Choroid plexus epithelial cell (primary cell): Measurements from ENCODE around the gene TCEAL5.
"Not testable (repeated sequence)": the region's sequence is repeated elsewhere in the genome, so short reads cannot be mapped to it uniquely, and the experiment has no call there.

Experiments
- DNase-seq: peaks from one replicate; pipeline ENCODE4 v3.0.0-alpha.2; 2010; ENCODE audit warnings: low read depth
- H3K4me3 ChIP-seq: 2 replicates; pipeline ENCODE4 v1.5.1; 2011; ENCODE audit warnings: low read depth, mild to moderate bottlenecking, control low read depth, low read length, moderate library complexity
- TF ChIP-seq, protein P1 (sequence below): conservative IDR thresholded peaks from 2 replicates; pipeline ENCODE4 v1.5.1; 2011; ENCODE audit warnings: low read depth, mild to moderate bottlenecking, control low read depth, inconsistent platforms, low read length, moderate library complexity

The TCEAL5 gene

DNA sequence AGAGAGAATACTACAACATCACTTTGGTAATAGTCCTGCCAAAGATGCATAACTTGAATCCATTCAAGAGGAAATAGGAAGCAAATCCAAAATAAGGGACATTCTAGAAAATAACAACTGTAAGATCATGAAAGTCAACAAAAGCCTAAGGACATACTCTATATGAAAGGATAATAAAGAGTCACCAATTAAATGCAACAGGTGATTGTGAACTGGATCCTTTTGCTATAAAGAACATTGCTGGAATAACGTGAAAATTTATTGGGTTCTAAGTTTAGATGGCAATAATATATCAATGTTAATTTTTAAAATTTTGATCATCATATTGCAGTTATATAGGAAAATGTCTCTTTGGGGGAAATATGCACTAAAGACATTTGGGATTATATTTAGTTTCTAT lies 41.7 kb downstream of the TCEAL5 start:
- H3K4me3 ChIP-seq, result no peak overlapping the region
- TF ChIP-seq, protein P1, sequence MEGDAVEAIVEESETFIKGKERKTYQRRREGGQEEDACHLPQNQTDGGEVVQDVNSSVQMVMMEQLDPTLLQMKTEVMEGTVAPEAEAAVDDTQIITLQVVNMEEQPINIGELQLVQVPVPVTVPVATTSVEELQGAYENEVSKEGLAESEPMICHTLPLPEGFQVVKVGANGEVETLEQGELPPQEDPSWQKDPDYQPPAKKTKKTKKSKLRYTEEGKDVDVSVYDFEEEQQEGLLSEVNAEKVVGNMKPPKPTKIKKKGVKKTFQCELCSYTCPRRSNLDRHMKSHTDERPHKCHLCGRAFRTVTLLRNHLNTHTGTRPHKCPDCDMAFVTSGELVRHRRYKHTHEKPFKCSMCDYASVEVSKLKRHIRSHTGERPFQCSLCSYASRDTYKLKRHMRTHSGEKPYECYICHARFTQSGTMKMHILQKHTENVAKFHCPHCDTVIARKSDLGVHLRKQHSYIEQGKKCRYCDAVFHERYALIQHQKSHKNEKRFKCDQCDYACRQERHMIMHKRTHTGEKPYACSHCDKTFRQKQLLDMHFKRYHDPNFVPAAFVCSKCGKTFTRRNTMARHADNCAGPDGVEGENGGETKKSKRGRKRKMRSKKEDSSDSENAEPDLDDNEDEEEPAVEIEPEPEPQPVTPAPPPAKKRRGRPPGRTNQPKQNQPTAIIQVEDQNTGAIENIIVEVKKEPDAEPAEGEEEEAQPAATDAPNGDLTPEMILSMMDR, result no peak
- DNase-seq, result no peak

DNA sequence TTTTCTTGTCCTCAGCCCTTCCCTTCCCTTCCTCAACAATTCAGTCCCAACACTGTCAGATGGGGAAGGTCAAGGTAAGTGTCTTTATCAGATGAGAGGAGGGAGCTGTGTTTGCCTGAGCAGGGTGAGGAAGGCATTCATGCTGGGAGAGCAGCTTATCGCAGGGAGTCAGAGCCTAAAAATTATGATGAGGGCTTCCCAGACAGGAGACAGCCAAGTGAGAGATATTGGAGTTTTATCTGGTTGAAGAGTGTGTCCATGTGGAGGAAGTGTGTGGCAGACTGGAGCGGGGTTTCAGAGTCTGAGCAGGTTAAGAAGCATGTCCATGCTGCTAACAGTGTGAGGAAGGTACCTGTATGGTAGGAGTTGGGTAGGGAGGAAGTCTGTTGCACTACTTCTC lies 43.3 kb downstream of the TCEAL5 start:
- no peak for DNase-seq
- TF ChIP-seq, protein P1, result no peak
- H3K4me3 ChIP-seq, result no peak overlapping the region

DNA sequence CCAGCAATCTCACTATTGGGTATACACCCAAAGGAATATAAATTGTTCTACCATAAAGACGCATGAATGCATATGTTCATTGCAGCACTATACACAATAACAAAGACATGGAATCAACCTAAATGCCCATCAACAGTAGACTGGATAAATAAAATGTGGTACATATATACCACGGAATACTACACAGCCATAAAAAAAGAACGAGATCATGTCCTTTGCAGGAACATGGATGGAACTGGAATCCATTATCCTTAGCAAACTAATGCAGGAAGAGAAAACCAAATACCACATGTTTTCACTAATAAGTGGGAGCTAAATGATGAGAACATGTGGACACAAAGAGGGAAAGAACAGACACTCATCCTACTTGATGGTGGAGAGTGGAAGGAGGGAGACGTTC lies 50.6 kb downstream of the TCEAL5 start:
- not testable (repeated sequence) for DNase-seq, H3K4me3 ChIP-seq
